MM.1S (cell line): Measurements from ENCODE around the gene ZNF583.

Source experiments
- DNase-seq: peaks from one replicate; pipeline ENCODE4 v3.0.0-alpha.2; 2015
- H2AFZ ChIP-seq: fragments of 300-600 bp; sonication (generic); 2 replicates; pipeline ENCODE4 v1.6.0; 2016; ENCODE audit warnings: antibody characterized with exemption, low read length
- H3F3A ChIP-seq: fragments of 300-600 bp; sonication (generic); 2 replicates; pipeline ENCODE4 v1.6.1; 2016; ENCODE audit warnings: mild to moderate bottlenecking, antibody characterized with exemption, low read length, moderate library complexity, mixed read lengths; ENCODE audit not compliant: insufficient read depth
- H3K27ac ChIP-seq: fragments of 300-600 bp; sonication (generic); 2 replicates; pipeline ENCODE4 v1.5.1; 2016; ENCODE audit warnings: mild to moderate bottlenecking, low read length
- H3K27me3 ChIP-seq: fragments of 300-600 bp; sonication (generic); replicated peaks from 2 replicates; pipeline ENCODE4 v1.6.0; 2016; ENCODE audit warnings: low read length; ENCODE audit not compliant: insufficient read depth
- H3K36me3 ChIP-seq: fragments of 300-600 bp; sonication (generic); replicated peaks from 2 replicates; pipeline ENCODE4 v1.6.1; 2016; ENCODE audit warnings: mild to moderate bottlenecking, low read length, mixed read lengths; ENCODE audit not compliant: insufficient read depth
- H3K4me1 ChIP-seq: fragments of 300-600 bp; sonication (generic); 2 replicates; pipeline ENCODE4 v1.6.1; 2016; ENCODE audit warnings: low read length, mixed read lengths
- H3K4me2 ChIP-seq: fragments of 300-600 bp; sonication (generic); 2 replicates; pipeline ENCODE4 v1.6.0; 2016; ENCODE audit warnings: low read depth, low read length
- H3K4me3 ChIP-seq: fragments of 300-600 bp; sonication (generic); 2 replicates; pipeline ENCODE4 v1.5.1; 2016; ENCODE audit warnings: low read length, mixed read lengths
- H3K79me2 ChIP-seq: fragments of 300-600 bp; sonication (generic); 2 replicates; pipeline ENCODE4 v1.6.1; 2016; ENCODE audit warnings: mixed run types, low read length, mixed read lengths
- H3K9ac ChIP-seq: fragments of 300-600 bp; sonication (generic); 2 replicates; pipeline ENCODE4 v1.6.1; 2016; ENCODE audit warnings: low read length, mixed read lengths
- H3K9me2 ChIP-seq: fragments of 300-600 bp; sonication (generic); replicated peaks from 2 replicates; pipeline ENCODE4 v1.6.1; 2016; ENCODE audit warnings: mild to moderate bottlenecking, low read length, mixed read lengths; ENCODE audit not compliant: insufficient read depth
- H3K9me3 ChIP-seq: fragments of 300-600 bp; sonication (generic); replicated peaks from 2 replicates; pipeline ENCODE4 v1.6.1; 2016; ENCODE audit warnings: mild to moderate bottlenecking, low read length, mixed read lengths; ENCODE audit not compliant: insufficient read depth
- H4K20me1 ChIP-seq: fragments of 300-600 bp; sonication (generic); 2 replicates; pipeline ENCODE4 v1.6.1; 2016; ENCODE audit warnings: mild to moderate bottlenecking, low read length, moderate library complexity, mixed read lengths; ENCODE audit not compliant: insufficient read depth
- EZH2 ChIP-seq: fragments of 300-600 bp; sonication (generic); optimal IDR thresholded peaks from 2 replicates; pipeline ENCODE3; 2017; ENCODE audit warnings: low read depth, mild to moderate bottlenecking, antibody characterized with exemption, low read length, mixed read lengths
- EZH2phosphoT487 ChIP-seq: fragments of 300-600 bp; sonication (generic); IDR thresholded peaks from 2 replicates; pipeline ENCODE4 v1.6.1; 2018; ENCODE audit warnings: antibody characterized with exemption, low read length
- TF ChIP-seq, protein P1 (sequence below): fragments of 300-600 bp; sonication (generic); IDR thresholded peaks from 2 replicates; pipeline ENCODE4 v1.5.1; 2016; ENCODE audit warnings: antibody characterized with exemption, low read length, mixed read lengths

Gene ZNF583

GRCh38 chr19:56360841-56361240 is 43.3 kb upstream of the ZNF583 start:
- Histone ChIP-seq H3K4me2 (no peak overlapping the region), H3K9me3 (no peaks in the 10 kb centered on the region), H3K36me3 (no peaks in the 10 kb centered on the region), H3K27me3 (no peaks in the 10 kb centered on the region; the same call in 1 of the 2 replicates), H3F3A (no peaks in the 10 kb centered on the region), H3K27ac (no peak overlapping the region), H3K4me3 (no peak overlapping the region), H3K79me2 (no peaks in the 10 kb centered on the region), H3K4me1 (no peaks in the 10 kb centered on the region), H3K9me2 (no peaks in the 10 kb centered on the region), H4K20me1 (no peaks in the 10 kb centered on the region), H2AFZ (no peak overlapping the region), H3K9ac (no peak overlapping the region)
- TF ChIP-seq, protein P1, sequence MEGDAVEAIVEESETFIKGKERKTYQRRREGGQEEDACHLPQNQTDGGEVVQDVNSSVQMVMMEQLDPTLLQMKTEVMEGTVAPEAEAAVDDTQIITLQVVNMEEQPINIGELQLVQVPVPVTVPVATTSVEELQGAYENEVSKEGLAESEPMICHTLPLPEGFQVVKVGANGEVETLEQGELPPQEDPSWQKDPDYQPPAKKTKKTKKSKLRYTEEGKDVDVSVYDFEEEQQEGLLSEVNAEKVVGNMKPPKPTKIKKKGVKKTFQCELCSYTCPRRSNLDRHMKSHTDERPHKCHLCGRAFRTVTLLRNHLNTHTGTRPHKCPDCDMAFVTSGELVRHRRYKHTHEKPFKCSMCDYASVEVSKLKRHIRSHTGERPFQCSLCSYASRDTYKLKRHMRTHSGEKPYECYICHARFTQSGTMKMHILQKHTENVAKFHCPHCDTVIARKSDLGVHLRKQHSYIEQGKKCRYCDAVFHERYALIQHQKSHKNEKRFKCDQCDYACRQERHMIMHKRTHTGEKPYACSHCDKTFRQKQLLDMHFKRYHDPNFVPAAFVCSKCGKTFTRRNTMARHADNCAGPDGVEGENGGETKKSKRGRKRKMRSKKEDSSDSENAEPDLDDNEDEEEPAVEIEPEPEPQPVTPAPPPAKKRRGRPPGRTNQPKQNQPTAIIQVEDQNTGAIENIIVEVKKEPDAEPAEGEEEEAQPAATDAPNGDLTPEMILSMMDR, result no peak
- TF ChIP-seq EZH2, result no peak
- TF ChIP-seq EZH2phosphoT487, result no peak
- DNase-seq, result no peak

DNA sequence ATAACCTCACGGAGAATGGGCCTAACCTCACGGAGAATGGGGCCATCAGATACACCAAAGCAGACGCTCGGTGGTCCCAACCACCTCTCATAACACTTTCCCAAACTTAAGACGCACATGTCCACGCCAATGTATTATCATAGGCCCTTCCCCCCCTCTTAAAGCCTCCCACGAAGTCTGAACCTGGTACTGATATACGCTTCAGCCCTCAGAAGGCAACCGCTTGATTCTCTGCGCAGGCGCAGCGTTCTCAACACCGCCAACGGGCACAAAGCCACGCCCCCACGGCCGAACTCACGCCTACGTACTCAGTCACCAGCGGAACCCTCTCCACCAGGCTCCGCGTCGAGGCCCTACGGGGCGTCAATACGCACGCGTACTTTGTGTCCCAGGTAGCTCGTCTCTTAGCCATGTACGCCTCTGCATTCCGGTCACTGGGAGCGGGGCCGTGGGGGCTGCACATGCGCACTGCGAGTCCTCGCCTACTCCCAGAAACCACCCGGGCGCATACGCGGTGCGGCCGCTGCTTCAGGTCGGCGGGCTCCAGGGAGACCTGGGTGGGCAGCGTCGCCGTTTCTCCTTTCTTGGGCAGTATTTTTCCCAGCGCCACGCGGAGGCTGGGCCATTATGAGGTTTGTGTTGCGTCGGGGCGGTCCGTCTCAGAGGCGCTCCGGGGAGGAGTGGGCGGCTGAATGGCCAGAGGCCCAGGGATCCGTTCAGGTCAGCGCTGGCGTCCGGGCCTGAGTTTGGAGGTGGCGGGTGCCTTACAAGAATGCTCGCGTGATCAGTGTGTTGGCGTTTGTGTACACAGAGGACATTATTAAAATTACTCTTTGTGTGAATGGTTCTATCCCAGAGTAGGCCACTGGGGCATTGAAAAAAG is 36.1 kb upstream of the ZNF583 start:
- Histone ChIP-seq H3K9me3 (no peaks in the 10 kb centered on the region), H2AFZ (peak overlapping the region; percentile 62)

GRCh38 chr19:56369886-56370676 is 34.1 kb upstream of the ZNF583 start:
- no peak for DNase-seq
- Histone ChIP-seq H3K79me2 (no peaks in the 10 kb centered on the region), H4K20me1 (no peaks in the 10 kb centered on the region), H3K36me3 (peaks cover 6% of the 10 kb centered on the region), H2AFZ (no peak overlapping the region), H3K4me2 (no peak overlapping the region), H3K9ac (no peak overlapping the region), H3K4me1 (no peaks in the 10 kb centered on the region), H3K9me3 (no peaks in the 10 kb centered on the region), H3K27ac (no peak overlapping the region), H3K9me2 (no peaks in the 10 kb centered on the region), H3K4me3 (no peak overlapping the region), H3K27me3 (no peaks in the 10 kb centered on the region; the same call in 1 of the 2 replicates), H3F3A (no peaks in the 10 kb centered on the region)
- TF ChIP-seq, protein P1, result no peak

More for the DNA sequence above, 36.1 kb upstream of the ZNF583 start:
- Histone ChIP-seq H4K20me1 (no peaks in the 10 kb centered on the region), H3K9ac (peak overlapping the region; percentile 63; the same call in 1 of the 2 replicates), H3K27ac (peak overlapping the region; percentile 42; the same call in 1 of the 2 replicates), H3K27me3 (no peaks in the 10 kb centered on the region; the same call in 1 of the 2 replicates), H3K9me2 (no peaks in the 10 kb centered on the region), H3K4me2 (peak overlapping the region; percentile 46; the same call in 1 of the 2 replicates), H3K79me2 (no peaks in the 10 kb centered on the region), H3K4me3 (peak overlapping the region; percentile 62), H3K36me3 (no peaks in the 10 kb centered on the region), H3F3A (no peaks in the 10 kb centered on the region), H3K4me1 (no peaks in the 10 kb centered on the region)
- TF ChIP-seq EZH2phosphoT487, result no peak
- TF ChIP-seq EZH2, result no peak
- TF ChIP-seq, protein P1, result no peak
- DNase-seq, result peak; percentile 83
